Smooth muscle cell of the brain vasculature (primary cell): ENCODE data around the gene ADK.
A peak's percentile ranks its signal among the peaks of the same experiment; 100 is the strongest.

ENCODE experiments used
- DNase-seq: peaks from one replicate; pipeline ENCODE4 v3.0.0-alpha.2; 2012; ENCODE audit warnings: low read depth, low spot score

Gene ADK

GRCh38 chr10:74599672-74600071, 448.7 kb downstream of the ADK start:
- DNase-seq = no peak

GRCh38 chr10:74600170-74600569, 449.1 kb downstream of the ADK start:
- no peak for DNase-seq

- DNase-seq = no peak
Observed at GRCh38 chr10:74602576-74602975, 451.6 kb downstream of the ADK start.

- DNase-seq = no peak
Observed at GRCh38 chr10:74610299-74610698, 459.3 kb downstream of the ADK start.

GRCh38 chr10:74612195-74612594, 461.2 kb downstream of the ADK start:
- DNase-seq = no peak

- no peak for DNase-seq
Observed at GRCh38 chr10:74620626-74621025, 469.6 kb downstream of the ADK start.

GRCh38 chr10:74623786-74624185, 472.8 kb downstream of the ADK start:
- no peak for DNase-seq

- DNase-seq = no peak
Observed at GRCh38 chr10:74624501-74624900, 473.5 kb downstream of the ADK start.

GRCh38 chr10:74628136-74628535, 477.1 kb downstream of the ADK start:
- DNase-seq = no peak

GRCh38 chr10:74634995-74635536, 484.0 kb downstream of the ADK start:
- no peak for DNase-seq

- DNase-seq = no peak
Observed at GRCh38 chr10:74635655-74636054, 484.6 kb downstream of the ADK start.

GRCh38 chr10:74637685-74638084, 486.7 kb downstream of the ADK start:
- DNase-seq = no peak

GRCh38 chr10:74640134-74640921, 489.3 kb downstream of the ADK start:
- DNase-seq = peak; percentile 6

- no peak for DNase-seq
Observed at GRCh38 chr10:74641659-74642058, 490.6 kb downstream of the ADK start.

GRCh38 chr10:74642901-74643595, 492.0 kb downstream of the ADK start:
- no peak for DNase-seq

GRCh38 chr10:74643596-74643975, 492.6 kb downstream of the ADK start:
- no peak for DNase-seq

GRCh38 chr10:74644738-74645137, 493.7 kb downstream of the ADK start:
- DNase-seq = no peak

- no peak for DNase-seq
Observed at GRCh38 chr10:74645692-74646091, 494.7 kb downstream of the ADK start.

- DNase-seq = no peak
Observed at GRCh38 chr10:74650613-74651012, 499.6 kb downstream of the ADK start.

GRCh38 chr10:74651565-74651964, 500.5 kb downstream of the ADK start:
- no peak for DNase-seq

GRCh38 chr10:74652664-74653063, 501.6 kb downstream of the ADK start:
- no peak for DNase-seq

- DNase-seq = no peak
Observed at GRCh38 chr10:74658511-74658910, 507.5 kb downstream of the ADK start.

- DNase-seq = no peak
Observed at GRCh38 chr10:74662635-74663034, 511.6 kb downstream of the ADK start.
